ENCODE results near the gene MGRN1.
A peak's percentile ranks its signal among the peaks of the same experiment; 100 is the strongest.
"Not testable (repeated sequence)": the region's sequence is repeated elsewhere in the genome, so short reads cannot be mapped to it uniquely, and the experiment has no call there.

The MGRN1 gene

DNA sequence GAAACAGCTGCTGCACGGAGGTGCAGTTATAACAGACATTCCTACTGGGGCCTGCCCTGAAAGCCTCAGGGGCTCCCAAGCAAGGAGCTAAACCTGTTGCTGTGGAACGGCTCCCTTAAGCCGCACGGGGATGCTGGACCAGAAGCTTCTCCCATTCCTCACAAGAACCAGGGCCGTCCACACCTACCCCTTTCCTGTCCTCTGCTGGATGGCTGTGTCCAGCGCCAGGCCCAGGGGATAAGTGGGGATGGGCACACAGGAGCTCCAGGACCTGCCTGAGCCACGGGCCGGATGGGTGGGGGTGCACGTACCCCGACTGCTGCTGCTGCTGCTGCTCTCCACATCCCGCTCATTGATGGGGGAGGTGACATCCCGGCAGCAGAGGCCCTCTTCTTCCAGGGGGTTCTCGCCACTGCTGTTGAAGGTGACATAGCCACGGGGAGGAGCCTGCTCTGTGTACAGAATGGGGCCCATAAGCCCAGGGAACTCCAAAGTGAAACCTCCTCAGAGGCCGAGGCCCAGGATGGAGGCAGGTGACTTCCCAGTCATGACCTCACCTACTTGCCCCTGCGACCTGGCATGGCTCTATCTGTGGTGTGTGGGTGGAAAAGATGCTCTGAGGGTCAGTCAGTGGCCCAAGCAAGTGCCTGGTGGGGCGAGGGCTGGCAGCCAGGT, 77.3 kb downstream of the MGRN1 start:
- no peak for DNase-seq

DNA sequence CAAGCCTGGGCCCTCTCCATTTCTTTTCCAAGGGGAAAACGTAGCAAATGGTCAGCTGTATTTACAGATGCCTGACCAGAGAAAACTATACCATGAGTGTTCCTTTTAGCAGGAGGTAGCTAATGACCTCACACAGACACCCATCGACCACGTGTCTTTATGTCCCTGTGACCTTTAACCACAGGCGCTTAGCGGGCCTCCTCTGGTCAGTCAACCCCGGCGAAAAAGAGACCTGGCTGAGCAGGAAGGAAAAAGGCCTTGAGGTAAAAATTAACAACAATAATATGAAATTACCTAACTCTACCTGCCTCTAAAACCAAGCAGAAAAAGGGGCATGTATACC, 77.8 kb downstream of the MGRN1 start:
- no peak for DNase-seq

DNA sequence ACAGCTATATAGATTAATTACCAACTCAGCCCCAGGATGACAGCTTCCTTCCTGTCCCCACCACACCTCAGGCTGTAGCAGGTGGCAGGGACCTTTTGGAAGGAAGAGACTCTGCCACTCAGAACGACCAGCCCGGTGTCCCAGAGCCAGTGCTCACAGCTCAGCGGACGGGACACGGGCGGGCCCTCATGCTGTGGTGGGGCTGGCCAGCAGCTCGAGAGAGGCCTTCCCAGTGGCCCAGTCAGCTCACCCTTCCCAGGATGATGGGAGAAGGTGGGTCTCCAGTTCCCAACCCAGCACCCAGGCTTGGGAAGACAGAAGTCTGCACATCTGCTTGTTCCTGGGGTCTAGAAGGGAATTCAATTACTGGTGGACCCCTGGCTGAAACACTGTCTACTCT, 79.3 kb downstream of the MGRN1 start:
- no peak for DNase-seq

DNA sequence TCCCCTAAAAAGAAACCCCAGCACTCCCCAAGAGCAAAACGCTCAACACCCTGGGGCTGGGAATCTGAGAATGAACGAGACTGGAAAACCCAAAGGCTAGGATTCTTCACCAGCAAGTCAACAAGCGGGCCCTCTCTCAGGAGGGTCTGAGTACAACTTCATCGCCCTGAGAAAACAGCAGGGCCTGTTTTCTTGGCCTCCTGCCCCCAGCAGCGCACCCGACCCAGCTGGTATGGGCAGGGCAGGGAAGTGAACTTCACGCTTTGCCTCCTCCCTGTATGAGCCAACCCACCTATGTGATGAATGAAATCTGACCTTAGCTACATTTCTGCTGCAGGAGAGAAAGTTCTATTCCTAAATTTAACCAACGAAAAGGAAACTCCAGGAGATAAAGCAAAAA, 79.9 kb downstream of the MGRN1 start:
- DNase-seq = no peak

DNA sequence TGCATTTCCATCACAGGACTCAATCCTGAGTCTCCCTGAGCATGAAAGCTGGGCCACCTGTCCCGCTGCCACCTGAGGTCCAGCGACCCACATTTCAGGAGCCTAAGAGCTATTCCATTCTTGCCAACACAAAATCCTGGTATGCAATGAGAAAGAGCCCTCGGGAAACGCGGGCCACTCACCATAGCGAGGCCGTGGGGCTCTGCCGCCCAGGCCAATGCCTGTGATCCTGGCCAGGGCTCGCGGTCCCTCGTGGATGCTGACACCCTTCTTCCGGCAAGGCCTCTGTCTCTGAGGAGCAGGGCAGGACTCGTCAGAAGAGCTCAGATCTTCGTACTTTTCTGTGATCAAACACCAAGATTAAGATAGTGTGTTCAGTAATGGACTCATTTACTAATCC, 80.3 kb downstream of the MGRN1 start:
- no peak for DNase-seq

DNA sequence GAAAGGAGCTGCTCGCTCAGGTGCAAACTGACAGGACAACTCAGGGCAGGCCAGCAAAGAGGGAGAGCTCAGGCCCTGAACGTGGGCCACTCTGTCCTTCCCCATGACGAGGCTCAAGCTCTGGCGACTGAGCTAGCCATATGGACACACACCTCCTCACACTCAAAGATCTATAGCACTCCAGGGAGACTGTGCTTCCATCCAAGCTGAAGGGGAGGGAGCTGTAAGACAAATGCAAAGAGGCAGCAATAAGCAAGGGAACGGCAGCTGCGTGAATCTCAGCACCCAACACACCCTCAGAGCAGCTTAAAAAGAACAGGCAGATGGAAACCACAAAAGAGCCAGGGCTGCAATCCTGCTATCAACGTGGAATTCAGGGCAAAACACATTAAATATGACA, 82.2 kb downstream of the MGRN1 start:
- no peak for DNase-seq

DNA sequence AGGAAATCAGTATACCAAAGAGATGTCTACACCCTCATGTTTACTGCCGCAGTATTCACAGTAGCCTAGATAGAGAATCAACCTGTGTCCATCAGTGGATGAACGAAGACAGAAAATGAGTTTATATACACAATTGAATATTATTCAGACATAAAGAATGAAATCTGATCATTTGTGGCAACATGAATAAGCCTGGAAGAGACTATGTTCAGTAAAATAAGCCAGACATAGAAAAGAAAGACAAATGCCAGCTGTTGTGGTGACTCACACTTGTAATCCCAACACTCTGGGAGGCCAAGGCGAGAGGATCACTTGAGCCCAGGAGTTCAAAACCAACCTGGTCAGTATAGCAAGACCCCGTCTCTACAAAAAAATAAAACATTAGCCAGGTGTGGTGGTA, 84.9 kb downstream of the MGRN1 start:
- no peak for DNase-seq

DNA sequence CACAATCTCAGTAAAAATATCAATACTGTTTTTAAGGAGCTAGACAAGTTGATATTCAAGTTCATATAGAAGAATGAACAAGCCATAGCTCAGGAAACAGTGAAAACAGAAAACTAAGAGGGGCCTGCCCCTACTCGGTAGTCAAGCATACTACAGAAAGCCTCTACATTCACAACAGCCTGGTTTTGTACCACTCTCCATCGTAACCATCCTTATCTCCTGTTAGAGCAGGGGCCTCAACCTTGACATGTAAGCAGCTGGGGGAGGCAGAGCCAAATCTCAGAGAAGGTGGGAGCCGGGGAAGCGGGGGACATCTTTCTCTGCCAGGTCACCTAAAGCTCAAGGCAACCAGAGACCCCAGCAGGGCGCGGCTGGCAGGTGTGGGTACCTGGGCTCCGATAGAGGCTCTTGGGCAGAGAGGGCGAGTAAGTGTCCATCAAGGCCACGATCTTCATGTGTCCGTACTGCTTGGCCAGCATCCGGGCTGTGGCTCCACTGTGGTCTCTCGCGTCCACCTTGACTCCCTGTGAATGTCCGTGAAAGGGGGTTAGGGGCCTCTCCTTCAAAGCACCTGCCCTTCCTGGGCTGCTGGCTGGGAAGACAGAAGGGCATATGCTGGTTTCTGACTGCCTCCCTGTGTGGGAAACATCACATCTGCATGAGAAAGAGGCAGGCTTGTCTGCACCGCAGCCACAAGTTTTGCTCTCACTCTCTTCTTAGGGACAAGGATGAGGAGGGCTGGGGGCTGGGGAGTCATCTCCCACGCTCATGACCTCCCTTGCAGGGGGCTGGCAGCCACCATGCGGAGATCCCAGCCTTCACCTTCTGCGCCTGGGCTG, 89.3 kb downstream of the MGRN1 start:
- DNase-seq = no peak

DNA sequence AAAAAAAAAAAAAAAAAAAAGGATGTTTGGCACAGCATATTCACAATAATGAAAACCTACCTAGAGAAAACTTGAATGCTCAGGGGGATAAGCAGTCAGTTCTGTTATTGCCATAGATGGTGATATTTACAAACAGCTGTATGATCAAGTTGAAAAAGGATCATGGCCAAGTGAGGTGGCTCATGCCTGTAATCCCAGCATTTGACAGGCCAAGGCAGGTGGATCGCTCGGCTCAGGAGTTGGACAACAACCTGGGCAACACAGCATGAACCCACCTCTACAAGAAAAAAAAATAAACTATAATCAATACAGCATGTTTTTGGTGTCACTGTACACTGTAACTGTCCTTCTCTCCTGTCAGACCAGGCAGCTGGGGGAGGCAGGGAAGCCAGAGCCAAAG, 90.4 kb downstream of the MGRN1 start:
- DNase-seq = no peak

DNA sequence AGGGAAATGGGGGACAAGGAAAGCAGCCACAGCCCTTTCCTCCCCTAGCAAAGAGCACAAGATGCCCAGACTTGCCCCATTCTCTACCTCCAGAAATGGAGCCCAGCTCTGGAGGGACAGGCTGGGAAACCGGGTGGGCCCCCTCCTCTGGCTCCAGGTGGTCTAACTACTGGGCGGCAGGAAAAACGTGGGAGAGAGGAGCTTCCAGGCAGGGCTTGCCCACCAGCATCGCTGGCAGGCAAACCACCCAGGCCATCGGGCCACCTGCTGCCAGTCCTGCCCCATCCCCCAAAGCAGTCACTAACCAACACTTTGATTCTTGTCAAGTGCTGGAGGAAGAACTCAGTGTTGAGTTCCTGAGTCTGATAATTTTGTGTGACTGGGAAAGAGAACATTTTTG, 93.8 kb downstream of the MGRN1 start:
- DNase-seq = no peak

DNA sequence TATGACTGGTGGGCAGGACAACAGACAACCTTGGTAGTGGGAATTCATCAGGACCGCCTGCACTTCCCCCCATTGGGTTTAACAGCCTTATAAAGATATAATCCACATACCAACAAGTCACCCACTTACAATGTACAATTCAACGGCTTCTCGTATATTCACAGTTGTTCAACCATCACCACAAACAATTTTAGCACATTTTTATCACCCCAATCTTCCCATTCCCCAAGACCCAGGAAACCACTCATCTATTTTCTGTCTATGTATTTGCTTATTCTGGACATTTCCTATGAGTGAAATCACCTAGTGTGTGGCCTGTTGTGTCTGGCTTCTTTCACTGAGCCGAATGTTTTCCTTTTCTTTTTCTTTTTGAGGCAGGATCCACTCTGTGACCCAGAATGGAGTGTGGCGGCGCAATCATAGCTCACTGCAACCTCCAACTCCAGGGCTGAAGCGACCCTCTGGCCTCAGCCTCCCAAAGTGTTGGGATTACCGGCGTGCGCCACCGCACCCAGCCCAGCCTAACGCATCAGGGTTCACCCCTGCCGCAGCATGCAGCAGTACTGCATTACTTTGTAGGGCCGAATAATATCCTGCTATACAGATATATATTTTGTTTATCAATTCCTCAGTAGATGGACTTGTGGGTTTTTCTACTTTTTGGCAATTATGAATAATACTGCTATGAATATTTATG, 98.6 kb downstream of the MGRN1 start:
- DNase-seq = no peak

DNA sequence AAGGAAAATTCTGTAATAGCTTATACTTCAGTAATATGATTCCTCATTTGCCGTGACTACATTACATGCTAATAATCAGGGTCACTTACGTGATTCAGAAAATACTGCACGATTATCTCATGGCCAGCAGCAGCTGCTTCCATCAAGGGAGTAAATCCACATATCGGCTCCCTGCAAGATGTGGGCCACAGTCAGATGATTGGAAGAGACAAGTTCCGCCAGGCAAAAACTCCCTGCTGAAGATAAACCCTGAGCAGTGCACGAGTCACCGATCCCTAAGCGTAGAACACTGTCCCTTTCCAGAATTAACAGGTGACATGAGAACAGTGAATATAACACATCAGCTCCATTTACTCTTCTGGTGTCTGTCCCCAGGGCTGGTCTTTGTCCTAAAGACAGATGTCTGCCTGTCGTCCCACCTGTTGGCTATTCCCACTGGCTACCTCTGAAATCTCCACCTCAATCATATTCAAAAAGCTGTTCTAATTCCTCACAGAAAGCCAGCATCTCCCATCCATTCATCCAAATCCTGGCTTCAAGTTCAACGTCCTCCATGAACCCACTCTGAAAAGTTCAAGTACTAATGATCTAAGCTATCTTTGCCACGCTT, 100.1 kb downstream of the MGRN1 start:
- no peak for DNase-seq

DNA sequence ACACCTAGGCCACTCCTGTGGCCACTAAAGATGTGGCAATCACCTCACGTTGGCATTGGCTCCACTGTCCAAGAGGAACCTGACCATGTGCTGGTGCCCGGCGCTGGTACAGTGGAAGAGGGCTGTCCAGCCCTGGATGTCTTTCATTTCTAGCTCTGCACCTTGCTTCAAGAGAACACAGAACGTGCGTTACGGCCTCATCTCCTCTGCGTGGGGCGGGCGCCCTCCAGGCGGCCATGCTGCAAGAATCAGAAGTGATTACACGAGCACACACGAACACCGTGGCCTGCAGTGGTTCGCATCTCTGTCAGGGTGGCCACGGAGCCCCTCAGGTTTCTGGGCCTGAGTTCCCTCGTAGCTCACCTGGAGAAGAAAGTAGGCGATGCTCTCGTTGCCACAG, 102.0 kb downstream of the MGRN1 start:
- no peak for DNase-seq

DNA sequence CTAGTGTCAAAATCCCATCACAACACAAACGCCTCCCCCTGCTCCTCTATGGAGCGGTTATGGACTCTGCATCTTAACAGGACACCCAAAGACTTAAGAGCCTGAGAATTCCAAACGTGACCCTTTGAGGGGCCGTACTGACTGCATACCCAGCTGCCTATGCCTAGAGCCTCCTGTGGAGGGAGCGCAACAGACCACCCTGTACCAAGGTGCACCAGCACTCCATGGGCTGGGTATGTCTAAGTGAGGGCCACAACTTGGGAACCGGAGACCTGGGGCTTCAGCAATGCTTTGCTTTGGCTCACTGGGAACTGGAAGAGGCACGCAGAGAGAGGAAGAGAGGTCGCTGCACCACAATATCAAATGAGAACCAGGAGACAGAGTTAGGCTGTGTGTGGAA, 104.0 kb downstream of the MGRN1 start:
- DNase-seq = no peak

DNA sequence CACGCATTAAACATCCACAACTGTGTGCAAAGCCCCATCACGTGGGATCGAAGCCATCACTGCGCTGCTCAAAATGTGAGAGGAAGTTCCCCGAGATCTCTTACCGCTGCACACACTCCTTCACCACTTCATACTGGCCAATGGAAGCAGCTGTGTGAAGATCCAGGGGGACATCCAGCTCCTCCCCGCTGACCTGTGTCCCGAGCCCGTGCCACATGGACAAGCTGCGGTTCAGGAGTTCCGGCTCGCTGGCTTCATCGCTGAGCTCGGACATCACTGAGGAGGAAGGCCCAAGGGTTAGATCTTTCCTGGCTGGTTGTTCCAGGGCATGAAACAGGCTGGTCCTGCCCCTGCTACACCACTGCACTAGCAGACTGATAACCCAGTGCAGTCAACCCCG, 105.2 kb downstream of the MGRN1 start:
- DNase-seq = no peak

DNA sequence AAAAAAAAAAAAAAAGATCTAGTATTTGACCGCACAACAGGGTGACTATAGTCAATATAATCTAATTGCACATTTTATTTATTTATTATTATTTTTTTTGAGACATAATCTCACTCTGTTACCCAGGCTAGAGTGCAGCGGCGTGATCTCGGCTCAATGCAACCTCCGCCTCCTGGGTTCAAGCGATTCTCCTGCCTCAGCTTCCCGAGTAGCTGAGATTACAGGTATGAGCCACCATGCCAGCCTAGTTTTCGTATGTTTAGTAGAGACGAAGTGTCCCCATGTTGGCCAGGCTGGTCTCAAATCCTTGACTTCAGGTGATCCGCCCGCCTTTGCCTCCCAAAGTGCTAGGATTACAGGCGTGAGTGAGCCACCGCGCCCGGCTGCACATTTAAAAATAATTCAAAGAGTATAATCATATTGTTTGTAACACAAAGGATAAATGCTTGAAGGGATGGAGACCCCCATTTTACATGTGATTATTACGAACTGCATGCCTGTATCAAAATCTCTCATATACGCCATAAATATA, 108.7 kb downstream of the MGRN1 start:
- no peak for DNase-seq

DNA sequence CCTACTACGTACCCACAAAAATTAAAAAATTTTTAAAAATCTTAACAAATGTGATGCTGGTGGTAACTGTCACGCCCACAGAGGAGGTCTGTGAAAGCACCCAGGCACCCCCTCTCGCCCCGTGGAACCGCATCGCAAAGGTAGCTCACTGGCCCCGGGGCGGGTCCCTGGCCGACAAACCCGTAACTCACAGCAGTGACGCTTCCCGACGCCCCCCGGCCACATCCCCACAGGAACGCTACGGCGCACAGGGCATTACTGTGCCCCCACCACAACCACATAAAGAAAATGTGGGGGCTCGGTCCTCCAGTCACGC, 109.1 kb downstream of the MGRN1 start:
- no peak for DNase-seq

DNA sequence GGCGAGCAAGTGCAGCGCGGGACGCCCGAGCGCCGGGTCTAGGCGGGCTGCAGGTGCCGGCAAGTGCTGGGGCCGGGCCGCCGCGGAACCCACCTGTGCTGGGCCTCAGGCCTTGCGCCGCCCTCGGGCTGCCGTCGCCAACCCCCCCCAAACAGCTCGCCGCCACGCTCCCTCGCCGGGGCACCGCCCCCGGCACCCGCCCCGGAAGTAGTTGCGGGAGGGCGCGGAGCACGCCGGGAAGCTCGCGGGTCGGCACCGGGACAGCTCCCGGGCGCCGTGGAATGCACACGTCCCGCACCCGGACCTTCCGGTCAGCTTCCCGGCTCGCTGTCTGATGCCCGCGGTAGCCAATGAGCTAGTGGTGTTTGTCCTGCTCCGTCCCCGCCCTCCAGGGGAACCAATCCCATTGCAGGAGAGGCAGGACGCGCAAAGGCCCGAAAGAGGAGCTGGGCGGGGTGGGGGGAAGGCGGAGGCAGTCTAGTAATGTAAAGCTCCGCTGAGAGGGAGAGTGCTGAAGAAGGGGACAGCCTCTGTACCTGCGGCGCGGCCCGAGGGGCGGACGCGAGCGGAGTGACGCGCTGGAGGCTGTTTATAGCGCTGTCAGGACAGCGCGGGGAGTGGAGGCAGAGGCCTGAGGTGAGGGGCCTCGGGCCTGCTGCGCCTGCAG, 109.6 kb downstream of the MGRN1 start, which contains the start of the genes ANKS3 and DNAAF8:
TSS of gene ANKS3 (minus strand) at position 209 of the 667 bp plus-strand sequence. CDS start 4,122 bp downstream, outside the sequence.
TSS of gene DNAAF8 (plus strand) at position 475 of the 667 bp plus-strand sequence. CDS start 1,978 bp downstream, outside the sequence.
- peak; percentile 93 for DNase-seq

DNA sequence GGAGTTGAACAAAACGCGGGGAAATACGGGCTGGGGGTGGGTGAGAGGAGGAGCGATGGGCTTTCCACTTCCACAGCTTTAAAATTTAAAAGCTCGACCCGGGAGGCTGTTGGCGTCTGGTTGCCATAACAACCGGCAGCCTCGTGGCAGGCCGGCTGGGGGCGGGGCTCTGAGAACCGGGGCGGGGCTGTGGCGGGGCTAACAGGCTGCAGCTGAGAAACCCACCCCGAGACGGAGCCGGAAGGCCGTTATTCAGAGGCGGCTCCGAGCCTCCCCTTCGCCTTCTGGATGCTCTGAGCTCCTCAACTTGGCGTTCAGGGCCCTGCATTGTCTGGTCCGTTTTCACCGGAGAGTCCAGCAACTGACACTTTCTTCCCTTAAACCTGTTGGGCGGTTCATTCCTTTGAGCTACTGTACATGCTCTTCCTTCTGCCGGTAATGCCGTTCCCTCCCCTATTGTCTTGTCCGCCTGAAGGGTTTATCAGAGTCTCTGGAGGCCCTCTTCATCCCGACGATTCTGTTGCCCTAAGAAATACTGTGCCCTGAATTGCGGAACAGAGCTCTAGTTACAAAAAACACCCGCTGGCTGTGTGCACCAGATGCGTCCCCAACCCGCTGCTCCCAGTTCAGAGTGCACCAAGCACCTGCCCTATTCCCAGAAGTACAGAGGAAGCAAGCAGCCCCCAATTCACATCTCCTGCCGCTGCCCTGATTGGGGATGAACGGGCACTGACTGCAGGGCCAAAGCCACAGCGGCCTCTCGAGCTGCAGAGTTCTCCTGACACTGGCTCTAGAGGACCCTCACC, 110.3 kb downstream of the MGRN1 start:
- peak; percentile 50 for DNase-seq

DNA sequence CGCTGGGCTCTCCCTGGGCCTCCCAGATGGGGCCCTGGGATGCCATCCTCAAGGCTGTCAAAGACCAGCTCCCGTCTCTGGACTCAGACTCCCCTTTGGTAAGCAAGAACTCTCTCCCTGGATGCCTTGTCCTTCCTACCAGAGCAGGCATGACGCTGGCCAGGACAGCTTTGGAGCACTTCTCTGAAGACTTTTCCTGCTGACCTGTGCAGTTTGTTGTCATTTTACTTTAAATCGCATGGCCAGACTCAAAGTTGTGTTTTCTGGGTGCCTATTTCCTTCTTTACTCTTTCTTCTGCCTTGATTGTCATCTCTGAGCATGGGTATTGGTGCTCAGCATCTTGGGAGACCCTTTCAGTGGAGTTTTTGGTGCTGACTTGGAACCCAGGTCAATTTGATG, 111.9 kb downstream of the MGRN1 start:
- no peak for DNase-seq

DNA sequence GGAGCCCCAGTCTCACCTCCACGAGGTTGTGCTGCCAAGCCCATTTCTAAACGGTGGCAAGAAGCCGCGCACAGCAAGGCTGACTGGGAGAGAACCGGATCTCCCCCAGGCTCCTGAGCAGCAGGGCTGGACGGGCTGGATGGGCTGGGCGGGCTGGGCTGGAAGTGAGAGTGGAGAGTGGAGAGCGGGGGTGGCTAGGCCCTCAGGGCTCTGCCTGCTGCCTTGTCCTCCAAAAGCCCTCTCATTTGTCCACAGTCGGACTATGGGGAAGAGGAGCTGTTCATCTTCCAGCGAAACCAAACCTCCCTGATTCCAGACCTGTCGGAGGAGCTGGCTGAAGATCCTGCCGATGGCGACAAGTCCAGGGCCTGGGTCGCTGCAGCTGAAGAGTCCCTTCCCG, 112.9 kb downstream of the MGRN1 start:
- no peak for DNase-seq

DNA sequence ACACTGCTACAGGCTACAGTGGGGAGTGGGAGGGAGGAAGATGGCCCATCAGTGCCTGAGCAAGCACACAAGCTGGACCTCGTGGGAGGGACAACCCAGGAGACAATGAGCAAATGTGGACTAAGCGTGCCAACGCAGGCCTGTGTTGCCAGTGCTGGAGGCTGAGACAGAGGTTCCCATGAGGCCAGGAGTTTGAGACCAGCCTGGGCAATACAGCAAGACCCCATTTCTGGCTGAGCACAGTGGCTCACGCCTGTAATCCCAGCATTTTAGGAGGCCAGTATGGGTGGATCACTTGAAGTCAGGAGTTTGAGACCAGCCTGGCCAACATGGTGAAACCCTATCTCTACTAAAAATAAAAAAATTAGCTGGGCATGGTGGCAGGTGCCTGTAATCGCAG, 113.7 kb downstream of the MGRN1 start:
- not testable (repeated sequence) for DNase-seq

Data from DMS 273 treated with DMSO at 0.1 percent for 48 hours (cell line).